ENCODE measurements around the gene C13orf42.
A peak's percentile ranks its signal among the peaks of the same experiment; 100 is the strongest.

Gene C13orf42

GRCh38 chr13:51067706-51068105, 43.4 kb downstream of the C13orf42 start:
- no peak overlapping the region for H3K9ac ChIP-seq (ENCODE audit: low read length in 5 of 5)
- H3K27ac ChIP-seq (ENCODE audit: low read depth, low read length) = peak overlapping the region; percentile 11
- H3K4me1 ChIP-seq (ENCODE audit: control insufficient read depth in 5 of 5, insufficient read depth in 5 of 5, low read length in 5 of 5) = peaks cover 0 to 51% (median 3%) of the 10 kb centered on the region in 5 donors
- H3K4me3 ChIP-seq (ENCODE audit: low read depth in 1 of 5, low read length in 5 of 5) = peak overlapping the region in 1 of 5 donors; percentile 24
- H3K36me3 ChIP-seq (ENCODE audit: control insufficient read depth in 5 of 5, insufficient read depth in 5 of 5, low read length in 5 of 5) = no peaks in the 10 kb centered on the region
- no peaks in the 10 kb centered on the region for H3K9me3 ChIP-seq (ENCODE audit: control insufficient read depth in 5 of 5, low read length in 5 of 5)
- H3K27me3 ChIP-seq (ENCODE audit: control insufficient read depth in 5 of 5, insufficient read depth in 4 of 5, low read length in 5 of 5) = peaks cover 0 to 11% (median 0%) of the 10 kb centered on the region in 5 donors

GRCh38 chr13:51067210-51067701, 43.8 kb downstream of the C13orf42 start:
- peaks cover 0 to 51% (median 3%) of the 10 kb centered on the region in 5 donors for H3K4me1 ChIP-seq (ENCODE audit: control insufficient read depth in 5 of 5, insufficient read depth in 5 of 5, low read length in 5 of 5)
- no peak overlapping the region for H3K9ac ChIP-seq (ENCODE audit: low read length in 5 of 5)
- H3K27me3 ChIP-seq (ENCODE audit: control insufficient read depth in 5 of 5, insufficient read depth in 4 of 5, low read length in 5 of 5) = peaks cover 0 to 11% (median 0%) of the 10 kb centered on the region in 5 donors
- peak overlapping the region; percentile 11 for H3K27ac ChIP-seq (ENCODE audit: low read depth, low read length)
- H3K9me3 ChIP-seq (ENCODE audit: control insufficient read depth in 5 of 5, low read length in 5 of 5) = no peaks in the 10 kb centered on the region
- H3K36me3 ChIP-seq (ENCODE audit: control insufficient read depth in 5 of 5, insufficient read depth in 5 of 5, low read length in 5 of 5) = no peaks in the 10 kb centered on the region
- H3K4me3 ChIP-seq (ENCODE audit: low read depth in 1 of 5, low read length in 5 of 5) = peak overlapping the region in 1 of 5 donors; percentile 24

- no peak overlapping the region for H3K9ac ChIP-seq (ENCODE audit: low read length in 5 of 5)
- no peaks in the 10 kb centered on the region for H3K36me3 ChIP-seq (ENCODE audit: control insufficient read depth in 5 of 5, insufficient read depth in 5 of 5, low read length in 5 of 5)
- peaks cover 0 to 51% (median 3%) of the 10 kb centered on the region in 5 donors for H3K4me1 ChIP-seq (ENCODE audit: control insufficient read depth in 5 of 5, insufficient read depth in 5 of 5, low read length in 5 of 5)
- H3K9me3 ChIP-seq (ENCODE audit: control insufficient read depth in 5 of 5, low read length in 5 of 5) = no peaks in the 10 kb centered on the region
- peak overlapping the region; percentile 42 for H3K27ac ChIP-seq (ENCODE audit: low read depth, low read length)
- H3K27me3 ChIP-seq (ENCODE audit: control insufficient read depth in 5 of 5, insufficient read depth in 4 of 5, low read length in 5 of 5) = peaks cover 0 to 11% (median 0%) of the 10 kb centered on the region in 5 donors
- peak overlapping the region in 1 of 5 donors; percentile 13 for H3K4me3 ChIP-seq (ENCODE audit: low read depth in 1 of 5, low read length in 5 of 5)
Measured at GRCh38 chr13:51066091-51066831, 44.8 kb downstream of the C13orf42 start.

- Histone ChIP-seq H3K4me3 (ENCODE audit: low read depth in 1 of 5, low read length in 5 of 5) (no peak overlapping the region), H3K27me3 (ENCODE audit: control insufficient read depth in 5 of 5, insufficient read depth in 4 of 5, low read length in 5 of 5) (peaks cover 0 to 11% (median 0%) of the 10 kb centered on the region in 5 donors), H3K4me1 (ENCODE audit: control insufficient read depth in 5 of 5, insufficient read depth in 5 of 5, low read length in 5 of 5) (peaks cover 0 to 51% (median 3%) of the 10 kb centered on the region in 5 donors), H3K9ac (ENCODE audit: low read length in 5 of 5) (no peak overlapping the region), H3K27ac (ENCODE audit: low read depth, low read length) (peak overlapping the region; percentile 42), H3K36me3 (ENCODE audit: control insufficient read depth in 5 of 5, insufficient read depth in 5 of 5, low read length in 5 of 5) (no peaks in the 10 kb centered on the region), H3K9me3 (ENCODE audit: control insufficient read depth in 5 of 5, low read length in 5 of 5) (no peaks in the 10 kb centered on the region)
Measured at GRCh38 chr13:51065372-51066090, 45.5 kb downstream of the C13orf42 start.

- H3K9ac ChIP-seq (ENCODE audit: low read length in 5 of 5) = no peak overlapping the region
- H3K27ac ChIP-seq (ENCODE audit: low read depth, low read length) = no peak overlapping the region
- H3K27me3 ChIP-seq (ENCODE audit: control insufficient read depth in 5 of 5, insufficient read depth in 4 of 5, low read length in 5 of 5) = peaks cover 0 to 11% (median 0%) of the 10 kb centered on the region in 5 donors
- H3K4me3 ChIP-seq (ENCODE audit: low read depth in 1 of 5, low read length in 5 of 5) = no peak overlapping the region
- H3K36me3 ChIP-seq (ENCODE audit: control insufficient read depth in 5 of 5, insufficient read depth in 5 of 5, low read length in 5 of 5) = no peaks in the 10 kb centered on the region
- H3K9me3 ChIP-seq (ENCODE audit: control insufficient read depth in 5 of 5, low read length in 5 of 5) = no peaks in the 10 kb centered on the region
- peaks cover 0 to 47% (median 3%) of the 10 kb centered on the region in 5 donors for H3K4me1 ChIP-seq (ENCODE audit: control insufficient read depth in 5 of 5, insufficient read depth in 5 of 5, low read length in 5 of 5)
Measured at GRCh38 chr13:51064753-51065152, 46.3 kb downstream of the C13orf42 start.

GRCh38 chr13:51063909-51064308, 47.2 kb downstream of the C13orf42 start:
- Histone ChIP-seq H3K4me1 (ENCODE audit: control insufficient read depth in 5 of 5, insufficient read depth in 5 of 5, low read length in 5 of 5) (peaks cover 0 to 40% (median 3%) of the 10 kb centered on the region in 5 donors), H3K4me3 (ENCODE audit: low read depth in 1 of 5, low read length in 5 of 5) (no peak overlapping the region), H3K27ac (ENCODE audit: low read depth, low read length) (no peak overlapping the region), H3K9ac (ENCODE audit: low read length in 5 of 5) (no peak overlapping the region), H3K27me3 (ENCODE audit: control insufficient read depth in 5 of 5, insufficient read depth in 4 of 5, low read length in 5 of 5) (peaks cover 0 to 11% (median 0%) of the 10 kb centered on the region in 5 donors), H3K9me3 (ENCODE audit: control insufficient read depth in 5 of 5, low read length in 5 of 5) (no peaks in the 10 kb centered on the region), H3K36me3 (ENCODE audit: control insufficient read depth in 5 of 5, insufficient read depth in 5 of 5, low read length in 5 of 5) (no peaks in the 10 kb centered on the region)

GRCh38 chr13:51058461-51059167, 52.5 kb downstream of the C13orf42 start:
- Histone ChIP-seq H3K27me3 (ENCODE audit: control insufficient read depth in 5 of 5, insufficient read depth in 4 of 5, low read length in 5 of 5) (no peaks in the 10 kb centered on the region), H3K9ac (ENCODE audit: low read length in 5 of 5) (no peak overlapping the region), H3K27ac (ENCODE audit: low read depth, low read length) (no peak overlapping the region), H3K36me3 (ENCODE audit: control insufficient read depth in 5 of 5, insufficient read depth in 5 of 5, low read length in 5 of 5) (no peaks in the 10 kb centered on the region), H3K4me1 (ENCODE audit: control insufficient read depth in 5 of 5, insufficient read depth in 5 of 5, low read length in 5 of 5) (no peaks in the 10 kb centered on the region), H3K9me3 (ENCODE audit: control insufficient read depth in 5 of 5, low read length in 5 of 5) (no peaks in the 10 kb centered on the region), H3K4me3 (ENCODE audit: low read depth in 1 of 5, low read length in 5 of 5) (no peak overlapping the region)

GRCh38 chr13:51057906-51058305, 53.2 kb downstream of the C13orf42 start:
- no peaks in the 10 kb centered on the region for H3K36me3 ChIP-seq (ENCODE audit: control insufficient read depth in 5 of 5, insufficient read depth in 5 of 5, low read length in 5 of 5)
- no peaks in the 10 kb centered on the region for H3K27me3 ChIP-seq (ENCODE audit: control insufficient read depth in 5 of 5, insufficient read depth in 4 of 5, low read length in 5 of 5)
- no peak overlapping the region for H3K9ac ChIP-seq (ENCODE audit: low read length in 5 of 5)
- no peak overlapping the region for H3K27ac ChIP-seq (ENCODE audit: low read depth, low read length)
- H3K4me1 ChIP-seq (ENCODE audit: control insufficient read depth in 5 of 5, insufficient read depth in 5 of 5, low read length in 5 of 5) = no peaks in the 10 kb centered on the region
- H3K9me3 ChIP-seq (ENCODE audit: control insufficient read depth in 5 of 5, low read length in 5 of 5) = no peaks in the 10 kb centered on the region
- no peak overlapping the region for H3K4me3 ChIP-seq (ENCODE audit: low read depth in 1 of 5, low read length in 5 of 5)

- no peak overlapping the region for H3K4me3 ChIP-seq (ENCODE audit: low read depth in 1 of 5, low read length in 5 of 5)
Measured at GRCh38 chr13:51057001-51057400, 54.1 kb downstream of the C13orf42 start.

More at GRCh38 chr13:51057001-51057400, 54.1 kb downstream of the C13orf42 start:
- Histone ChIP-seq H3K27ac (ENCODE audit: low read depth, low read length) (no peak overlapping the region), H3K9me3 (ENCODE audit: control insufficient read depth in 5 of 5, low read length in 5 of 5) (no peaks in the 10 kb centered on the region), H3K4me1 (ENCODE audit: control insufficient read depth in 5 of 5, insufficient read depth in 5 of 5, low read length in 5 of 5) (no peaks in the 10 kb centered on the region), H3K36me3 (ENCODE audit: control insufficient read depth in 5 of 5, insufficient read depth in 5 of 5, low read length in 5 of 5) (no peaks in the 10 kb centered on the region), H3K9ac (ENCODE audit: low read length in 5 of 5) (no peak overlapping the region), H3K27me3 (ENCODE audit: control insufficient read depth in 5 of 5, insufficient read depth in 4 of 5, low read length in 5 of 5) (no peaks in the 10 kb centered on the region)
